ENCODE data around the gene OR6C75. TPM values are rescaled to one million over a fixed set of nuclear protein-coding genes. Genes with fewer than 3 reads are reported as not detected.
"Not testable (repeated sequence)": the region's sequence is repeated elsewhere in the genome, so short reads cannot be mapped to it uniquely, and the experiment has no call there.

OR6C75 gene
- not detected in 2 replicates for total RNA-seq

DNA sequence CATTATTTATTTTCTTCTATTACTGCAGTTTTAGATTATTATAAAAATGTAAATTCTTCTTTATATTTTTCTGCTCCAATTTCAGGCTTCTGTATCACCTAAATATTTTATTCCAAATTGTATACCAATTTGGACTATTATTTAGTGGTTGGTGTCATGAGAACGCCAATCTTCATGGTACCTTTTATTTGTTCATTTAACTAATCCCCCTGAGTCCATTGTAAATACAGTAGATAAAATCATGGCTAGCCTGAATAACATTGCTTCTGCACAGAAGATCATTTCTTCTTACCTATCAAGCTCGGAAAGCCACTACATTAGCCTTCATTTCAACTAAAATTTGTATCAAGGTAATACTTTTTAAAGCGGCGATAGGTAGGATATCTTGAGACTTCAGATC, at the start of gene OR6C75:
TSS of gene OR6C75 (plus strand) at position 301 of the 400 bp plus-strand sequence. CDS start 2,136 bp downstream, outside the sequence.
- Mint-ChIP-seq H3K27me3 (peaks cover 11% of the 10 kb centered on the region), H3K4me1 (no peaks in the 10 kb centered on the region), H3K36me3 (ENCODE audit: low read depth) (no peaks in the 10 kb centered on the region), H3K27ac (no peak within 1 kb of the TSS), H3K9me3 (no peaks in the 10 kb centered on the region), H3K4me3 (no peak within 1 kb of the TSS)
- DNase-seq (no peak), ATAC-seq (ENCODE audit: low read depth) (no peak)
- ChIA-PET POLR2A (no interaction called here), CTCF (no interaction called here)
- TF ChIP-seq, protein P1, sequence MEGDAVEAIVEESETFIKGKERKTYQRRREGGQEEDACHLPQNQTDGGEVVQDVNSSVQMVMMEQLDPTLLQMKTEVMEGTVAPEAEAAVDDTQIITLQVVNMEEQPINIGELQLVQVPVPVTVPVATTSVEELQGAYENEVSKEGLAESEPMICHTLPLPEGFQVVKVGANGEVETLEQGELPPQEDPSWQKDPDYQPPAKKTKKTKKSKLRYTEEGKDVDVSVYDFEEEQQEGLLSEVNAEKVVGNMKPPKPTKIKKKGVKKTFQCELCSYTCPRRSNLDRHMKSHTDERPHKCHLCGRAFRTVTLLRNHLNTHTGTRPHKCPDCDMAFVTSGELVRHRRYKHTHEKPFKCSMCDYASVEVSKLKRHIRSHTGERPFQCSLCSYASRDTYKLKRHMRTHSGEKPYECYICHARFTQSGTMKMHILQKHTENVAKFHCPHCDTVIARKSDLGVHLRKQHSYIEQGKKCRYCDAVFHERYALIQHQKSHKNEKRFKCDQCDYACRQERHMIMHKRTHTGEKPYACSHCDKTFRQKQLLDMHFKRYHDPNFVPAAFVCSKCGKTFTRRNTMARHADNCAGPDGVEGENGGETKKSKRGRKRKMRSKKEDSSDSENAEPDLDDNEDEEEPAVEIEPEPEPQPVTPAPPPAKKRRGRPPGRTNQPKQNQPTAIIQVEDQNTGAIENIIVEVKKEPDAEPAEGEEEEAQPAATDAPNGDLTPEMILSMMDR (IDR thresholded peaks at IDR 0.05) = no peak
- intact Hi-C loops (cut with micrococcal nuclease) = no loop called here

GRCh38 chr12:55314043-55314442, 48.7 kb upstream of the OR6C75 start, which contains the start of gene OR6C1:
TSS of gene OR6C1 (plus strand) at chr12:55314343. CDS start at chr12:55320600, 6,257 bp downstream.
- Mint-ChIP-seq H3K27ac (no peak within 1 kb of the TSS), H3K4me1 (no peaks in the 10 kb centered on the region), H3K27me3 (peaks cover 11% of the 10 kb centered on the region), H3K9me3 (peaks cover under 1% of the 10 kb centered on the region), H3K36me3 (ENCODE audit: low read depth) (no peaks in the 10 kb centered on the region), H3K4me3 (no peak within 1 kb of the TSS)
- ChIA-PET CTCF (no interaction called here), POLR2A (no interaction called here)
- ATAC-seq (ENCODE audit: low read depth) (no peak), DNase-seq (no peak)
- intact Hi-C loops (cut with micrococcal nuclease) = no loop called here
- TF ChIP-seq, protein P1 (IDR thresholded peaks at IDR 0.05) = no peak

- Mint-ChIP-seq H3K27me3 (peaks cover 11% of the 10 kb centered on the region), H3K4me1 (no peaks in the 10 kb centered on the region), H3K27ac (no peak overlapping the region), H3K36me3 (ENCODE audit: low read depth) (no peaks in the 10 kb centered on the region), H3K9me3 (peaks cover 5% of the 10 kb centered on the region), H3K4me3 (no peak overlapping the region)
- ATAC-seq (ENCODE audit: low read depth) (no peak), DNase-seq (no peak)
- TF ChIP-seq, protein P1 (IDR thresholded peaks at IDR 0.05) = no peak
- CTCF ChIA-PET = no interaction called here
- POLR2A ChIA-PET = no interaction called here
- intact Hi-C loops (cut with micrococcal nuclease) = no loop called here
These were observed 42.6 kb upstream of the OR6C75 start for GRCh38 chr12:55320201-55320600.

DNA sequence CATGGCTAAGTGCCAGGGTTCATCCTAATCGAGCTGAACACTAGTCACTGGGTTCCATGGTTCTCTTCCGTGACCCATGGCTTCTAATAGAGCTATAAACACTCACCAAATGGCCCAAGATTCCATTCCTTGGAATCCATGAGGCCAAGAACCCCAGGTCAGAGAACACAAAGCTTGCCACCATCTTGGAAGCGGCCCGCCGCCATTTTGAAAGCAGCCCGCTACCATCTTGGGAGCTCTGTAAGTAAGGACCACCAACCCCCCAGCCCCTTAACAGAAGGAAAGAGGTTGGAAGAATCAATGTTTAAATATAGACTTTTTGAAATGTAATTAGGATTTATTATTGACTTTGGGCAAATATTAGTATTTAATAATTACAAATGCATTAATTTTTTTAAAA, 37.0 kb upstream of the OR6C75 start:
- CTCF ChIA-PET; H3K36me3 Mint-ChIP-seq (ENCODE audit: low read depth); H3K27me3 Mint-ChIP-seq; H3K27ac Mint-ChIP-seq; intact Hi-C loops (cut with micrococcal nuclease); H3K9me3 Mint-ChIP-seq; H3K4me3 Mint-ChIP-seq; ATAC-seq (ENCODE audit: low read depth); H3K4me1 Mint-ChIP-seq; POLR2A ChIA-PET; DNase-seq: not testable (repeated sequence)

DNA sequence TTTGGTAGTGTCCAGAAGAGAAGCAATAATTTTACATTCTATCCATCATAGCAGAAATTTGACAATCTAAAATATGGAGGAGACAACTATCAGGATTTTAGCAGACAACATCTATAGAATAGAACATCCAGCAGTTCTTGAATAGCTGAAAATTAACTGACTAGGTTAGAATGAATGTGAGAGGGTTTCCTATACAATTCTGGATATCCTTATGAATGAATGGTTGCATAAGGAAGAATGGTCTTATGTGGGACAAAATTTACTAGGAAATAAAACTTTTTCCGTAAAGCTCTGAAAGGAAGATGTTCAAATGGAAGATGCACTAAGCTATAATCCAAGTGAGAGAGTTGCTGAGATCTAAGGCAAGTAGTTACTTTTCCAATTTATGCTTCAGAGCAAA, 32.3 kb upstream of the OR6C75 start, which contains the start of gene OR6C3:
TSS of gene OR6C3 (plus strand) at position 301 of the 400 bp plus-strand sequence. CDS start 955 bp downstream, outside the sequence.
- ChIA-PET POLR2A (no interaction called here), CTCF (no interaction called here)
- Mint-ChIP-seq H3K9me3 (no peaks in the 10 kb centered on the region), H3K4me1 (no peaks in the 10 kb centered on the region), H3K27ac (no peak within 1 kb of the TSS), H3K4me3 (no peak within 1 kb of the TSS), H3K36me3 (ENCODE audit: low read depth) (no peaks in the 10 kb centered on the region), H3K27me3 (peaks cover 3% of the 10 kb centered on the region)
- ATAC-seq (ENCODE audit: low read depth) = no peak
- TF ChIP-seq, protein P1 (IDR thresholded peaks at IDR 0.05) = no peak
- intact Hi-C loops (cut with micrococcal nuclease) = no loop called here
- DNase-seq = no peak

GRCh38 chr12:55336002-55336401, 26.8 kb upstream of the OR6C75 start:
- Mint-ChIP-seq H3K4me1 (no peaks in the 10 kb centered on the region), H3K36me3 (ENCODE audit: low read depth) (no peaks in the 10 kb centered on the region), H3K27ac (no peak overlapping the region), H3K27me3 (peaks cover 10% of the 10 kb centered on the region), H3K9me3 (no peaks in the 10 kb centered on the region), H3K4me3 (no peak overlapping the region)
- ATAC-seq (ENCODE audit: low read depth) (no peak), DNase-seq (no peak)
- TF ChIP-seq, protein P1 (IDR thresholded peaks at IDR 0.05) = no peak
- ChIA-PET POLR2A (no interaction called here), CTCF (no interaction called here)
- intact Hi-C loops (cut with micrococcal nuclease) = no loop called here

DNA sequence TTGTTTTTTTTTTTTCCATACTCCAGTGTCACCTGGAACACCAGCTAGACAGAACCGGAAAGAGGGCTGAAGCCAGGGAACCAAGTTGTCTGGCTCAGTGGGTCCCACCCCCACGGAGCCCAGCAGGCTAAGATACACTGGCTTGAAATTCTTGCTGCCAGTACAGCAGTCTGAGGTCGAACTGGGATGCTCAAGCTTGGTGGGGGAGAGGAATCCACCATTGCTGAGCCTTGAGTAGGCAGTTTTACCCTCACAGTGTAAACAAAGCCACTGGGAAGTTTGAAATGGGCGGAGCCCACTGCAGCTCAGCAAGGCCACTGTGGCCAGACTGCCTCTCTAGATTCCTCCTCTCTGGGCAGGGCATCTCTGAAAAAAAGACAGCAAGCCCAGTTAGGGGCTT, 7.4 kb upstream of the OR6C75 start:
- POLR2A ChIA-PET = not testable (repeated sequence)

More for the DNA sequence above, 7.4 kb upstream of the OR6C75 start:
- H3K27me3 Mint-ChIP-seq = peaks cover 16% of the 10 kb centered on the region
- intact Hi-C loops (cut with micrococcal nuclease); ATAC-seq (ENCODE audit: low read depth); H3K4me1 Mint-ChIP-seq; CTCF ChIA-PET; DNase-seq; H3K36me3 Mint-ChIP-seq (ENCODE audit: low read depth); H3K27ac Mint-ChIP-seq; H3K4me3 Mint-ChIP-seq; H3K9me3 Mint-ChIP-seq: not testable (repeated sequence)

Data from activated B cell treated with CpG ODN at 0.5 μM for 24 hours (primary cell).